GM12864 (cell line): ENCODE data around the gene SPDYE9.
"Not testable (repeated sequence)": the region's sequence is repeated elsewhere in the genome, so short reads cannot be mapped to it uniquely, and the experiment has no call there.

ENCODE experiments used
- DNase-seq: peaks from one replicate; pipeline ENCODE4 v3.0.0-alpha.2; 2011; ENCODE audit warnings: low read depth
- H3K4me3 ChIP-seq: 2 replicates; pipeline ENCODE4 v1.5.1; 2011; ENCODE audit warnings: mild to moderate bottlenecking, low read depth, low read length, control low read depth

Gene SPDYE9, protein sequence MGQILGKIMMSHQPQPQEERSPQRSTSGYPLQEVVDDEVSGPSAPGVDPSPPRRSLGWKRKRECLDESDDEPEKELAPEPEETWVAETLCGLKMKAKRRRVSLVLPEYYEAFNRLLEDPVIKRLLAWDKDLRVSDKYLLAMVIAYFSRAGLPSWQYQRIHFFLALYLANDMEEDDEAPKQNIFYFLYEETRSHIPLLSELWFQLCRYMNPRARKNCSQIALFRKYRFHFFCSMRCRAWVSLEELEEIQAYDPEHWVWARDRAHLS

DNA sequence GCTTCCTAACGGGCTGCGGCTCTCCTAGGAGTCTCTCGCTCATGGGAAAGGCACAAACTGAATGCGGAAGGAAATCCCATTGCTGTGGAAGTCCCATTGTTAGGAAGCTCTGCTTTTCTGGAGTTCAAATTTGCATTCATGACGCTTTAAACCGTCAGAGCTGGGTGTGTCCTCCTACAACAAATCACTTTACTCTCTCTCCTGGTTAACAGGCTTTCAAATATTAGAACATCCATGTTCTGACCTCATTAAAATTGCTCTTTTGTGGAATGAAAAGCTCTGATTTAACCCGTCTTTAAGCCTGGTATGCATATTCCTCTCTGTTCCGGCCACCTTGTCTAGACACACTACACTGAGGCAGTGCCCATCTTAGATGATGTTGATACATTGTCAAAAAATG, at the start of gene SPDYE9:
TSS of gene SPDYE9 (minus strand) at position 101 of the 400 bp plus-strand sequence. CDS start 1,800 bp downstream, outside the sequence.
- H3K4me3 ChIP-seq, DNase-seq: not testable (repeated sequence)

GRCh38 chr7:73134866-73135265, 49.0 kb upstream of the SPDYE9 start:
- not testable (repeated sequence) for H3K4me3 ChIP-seq, DNase-seq

GRCh38 chr7:73132651-73133217, 46.9 kb upstream of the SPDYE9 start:
- H3K4me3 ChIP-seq, DNase-seq: not testable (repeated sequence)

DNA sequence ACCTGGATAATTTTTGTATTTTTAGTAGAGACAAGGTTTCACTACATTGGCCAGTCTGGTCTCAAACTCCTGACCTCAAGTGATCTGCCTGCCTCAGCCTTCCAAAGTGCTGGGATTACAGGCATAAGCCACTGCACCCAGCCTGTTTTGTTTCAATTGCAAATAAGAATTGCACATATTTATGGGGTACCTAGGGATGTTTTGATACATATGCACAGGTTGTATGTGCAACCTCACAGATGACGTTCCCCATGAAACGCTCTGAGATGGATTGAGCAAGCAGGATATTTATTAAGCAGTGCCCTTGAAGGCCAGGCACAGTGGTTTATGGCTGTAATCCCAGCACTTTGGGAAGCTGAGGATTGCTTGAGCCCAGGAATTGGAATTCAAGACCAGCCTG, 44.8 kb upstream of the SPDYE9 start:
- H3K4me3 ChIP-seq, DNase-seq: not testable (repeated sequence)

- not testable (repeated sequence) for H3K4me3 ChIP-seq, DNase-seq
Measured at GRCh38 chr7:73124126-73124525, 38.3 kb upstream of the SPDYE9 start.

- not testable (repeated sequence) for H3K4me3 ChIP-seq, DNase-seq
Measured at GRCh38 chr7:73122778-73123447, 37.1 kb upstream of the SPDYE9 start.

- DNase-seq, H3K4me3 ChIP-seq: not testable (repeated sequence)
Measured at GRCh38 chr7:73118155-73118554, 32.3 kb upstream of the SPDYE9 start.

DNA sequence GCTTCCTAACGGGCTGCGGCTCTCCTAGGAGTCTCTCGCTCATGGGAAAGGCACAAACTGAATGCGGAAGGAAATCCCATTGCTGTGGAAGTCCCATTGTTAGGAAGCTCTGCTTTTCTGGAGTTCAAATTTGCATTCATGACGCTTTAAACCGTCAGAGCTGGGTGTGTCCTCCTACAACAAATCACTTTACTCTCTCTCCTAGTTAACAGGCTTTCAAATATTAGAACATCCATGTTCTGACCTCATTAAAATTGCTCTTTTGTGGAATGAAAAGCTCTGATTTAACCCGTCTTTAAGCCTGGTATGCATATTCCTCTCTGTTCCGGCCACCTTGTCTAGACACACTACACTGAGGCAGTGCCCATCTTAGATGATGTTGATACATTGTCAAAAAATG, 28.0 kb downstream of the SPDYE9 start, which contains the start of gene SPDYE11:
TSS of gene SPDYE11 (minus strand) at position 101 of the 400 bp plus-strand sequence. CDS start 1,800 bp downstream, outside the sequence.
- H3K4me3 ChIP-seq, DNase-seq: not testable (repeated sequence)

GRCh38 chr7:73029666-73030065, 56.2 kb downstream of the SPDYE9 start, which contains the start of gene SPDYE8:
TSS of gene SPDYE8 (minus strand) at chr7:73029766. CDS start at chr7:73027966, 1,800 bp downstream.
- not testable (repeated sequence) for H3K4me3 ChIP-seq, DNase-seq
